GM12873 (cell line): ENCODE results near the gene PSMB8.

Experiments
- TF ChIP-seq, protein P1 (sequence below): IDR thresholded peaks from 2 replicates; pipeline ENCODE4 v1.5.1; 2012; ENCODE audit warnings: low read depth, mild to moderate bottlenecking, moderate library complexity, low read length, control low read depth; ENCODE audit not compliant: insufficient read depth; ENCODE audit errors: missing control alignments

The PSMB8 gene

DNA sequence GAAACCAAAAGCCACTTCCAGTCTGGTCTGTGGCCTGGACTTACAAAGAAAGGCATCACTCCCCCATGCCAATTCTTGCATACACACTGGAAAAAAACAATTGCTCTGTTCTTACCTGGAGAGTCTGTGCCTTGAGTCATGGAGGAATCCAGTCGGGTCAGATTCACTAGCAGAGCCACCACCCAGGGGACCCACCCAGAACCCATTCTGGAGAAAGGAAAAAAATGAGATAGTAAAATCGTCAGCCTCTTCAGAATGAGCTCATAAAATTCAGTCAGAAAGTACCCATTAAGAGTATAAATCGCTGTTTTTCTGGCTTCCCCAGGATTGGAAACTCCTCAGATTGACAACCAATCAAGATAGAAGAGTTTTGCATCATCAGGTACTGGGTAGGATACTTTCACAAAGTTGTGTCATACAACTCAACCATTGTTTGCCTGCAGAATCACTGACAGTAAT is 27.1 kb downstream of the PSMB8 start, which contains the start of gene HLA-DOB:
HLA-DOB (minus strand) TSS at position 257 of the 459 bp plus-strand sequence; CDS start at position 206, 51 bp downstream.
- TF ChIP-seq, protein P1, sequence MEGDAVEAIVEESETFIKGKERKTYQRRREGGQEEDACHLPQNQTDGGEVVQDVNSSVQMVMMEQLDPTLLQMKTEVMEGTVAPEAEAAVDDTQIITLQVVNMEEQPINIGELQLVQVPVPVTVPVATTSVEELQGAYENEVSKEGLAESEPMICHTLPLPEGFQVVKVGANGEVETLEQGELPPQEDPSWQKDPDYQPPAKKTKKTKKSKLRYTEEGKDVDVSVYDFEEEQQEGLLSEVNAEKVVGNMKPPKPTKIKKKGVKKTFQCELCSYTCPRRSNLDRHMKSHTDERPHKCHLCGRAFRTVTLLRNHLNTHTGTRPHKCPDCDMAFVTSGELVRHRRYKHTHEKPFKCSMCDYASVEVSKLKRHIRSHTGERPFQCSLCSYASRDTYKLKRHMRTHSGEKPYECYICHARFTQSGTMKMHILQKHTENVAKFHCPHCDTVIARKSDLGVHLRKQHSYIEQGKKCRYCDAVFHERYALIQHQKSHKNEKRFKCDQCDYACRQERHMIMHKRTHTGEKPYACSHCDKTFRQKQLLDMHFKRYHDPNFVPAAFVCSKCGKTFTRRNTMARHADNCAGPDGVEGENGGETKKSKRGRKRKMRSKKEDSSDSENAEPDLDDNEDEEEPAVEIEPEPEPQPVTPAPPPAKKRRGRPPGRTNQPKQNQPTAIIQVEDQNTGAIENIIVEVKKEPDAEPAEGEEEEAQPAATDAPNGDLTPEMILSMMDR, result no peak

DNA sequence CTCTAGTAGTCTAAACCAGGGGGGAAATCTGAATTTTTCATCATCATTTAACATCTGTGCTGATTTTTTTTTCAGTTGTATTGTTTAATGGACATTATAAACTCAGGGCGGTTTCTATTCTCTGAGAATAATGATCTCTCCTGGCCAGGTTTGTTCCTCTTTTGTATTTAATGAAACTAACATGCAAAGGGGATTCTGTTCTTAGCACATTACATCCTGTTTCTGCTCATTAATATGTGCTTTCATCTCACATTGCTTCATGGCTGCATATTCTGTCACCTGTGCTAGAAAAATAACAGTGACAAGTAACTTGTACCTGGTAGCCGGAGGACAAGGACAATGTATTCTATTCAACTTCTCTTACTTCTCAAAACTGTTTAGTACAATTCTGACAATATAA is 27.9 kb downstream of the PSMB8 start:
- TF ChIP-seq, protein P1, result no peak

DNA sequence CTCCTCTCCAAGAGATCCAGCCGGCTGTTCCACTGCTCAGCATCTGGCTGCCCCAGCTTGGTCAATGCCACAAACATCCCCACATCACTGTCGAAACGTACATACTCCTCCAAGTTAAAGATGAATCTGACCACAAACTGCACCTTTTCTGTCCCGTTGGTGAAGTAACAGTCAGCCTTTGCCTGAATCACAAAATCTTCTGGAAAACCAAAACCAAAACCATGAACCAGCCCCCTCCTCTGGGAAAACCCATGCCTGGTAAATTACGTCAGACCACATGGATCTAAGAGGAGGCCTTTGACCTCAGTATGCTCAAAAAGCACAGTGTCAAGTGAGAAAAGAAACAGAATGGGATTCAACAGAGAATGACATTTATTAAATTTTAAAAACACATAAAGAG is 28.7 kb downstream of the PSMB8 start:
- TF ChIP-seq, protein P1, result no peak

DNA sequence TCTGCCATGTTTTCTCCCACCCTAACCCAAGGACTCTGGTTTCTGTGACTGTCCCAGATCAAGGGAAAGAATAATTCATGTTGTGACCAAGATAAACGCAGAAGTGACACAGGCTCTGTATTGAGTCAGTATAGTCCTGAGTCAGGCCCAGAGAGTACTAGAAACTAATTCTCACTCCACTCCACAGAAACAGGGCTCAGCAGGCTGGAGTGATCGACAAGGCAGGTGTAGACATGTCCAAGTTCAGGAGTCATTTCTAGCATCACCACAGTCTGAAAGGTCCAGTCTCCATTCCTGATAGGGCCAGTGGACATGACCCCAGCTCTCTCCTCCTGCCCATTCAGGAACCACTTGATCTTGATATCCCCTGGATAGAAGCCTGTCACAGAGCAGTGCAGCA is 29.7 kb downstream of the PSMB8 start:
- TF ChIP-seq, protein P1, result no peak

DNA sequence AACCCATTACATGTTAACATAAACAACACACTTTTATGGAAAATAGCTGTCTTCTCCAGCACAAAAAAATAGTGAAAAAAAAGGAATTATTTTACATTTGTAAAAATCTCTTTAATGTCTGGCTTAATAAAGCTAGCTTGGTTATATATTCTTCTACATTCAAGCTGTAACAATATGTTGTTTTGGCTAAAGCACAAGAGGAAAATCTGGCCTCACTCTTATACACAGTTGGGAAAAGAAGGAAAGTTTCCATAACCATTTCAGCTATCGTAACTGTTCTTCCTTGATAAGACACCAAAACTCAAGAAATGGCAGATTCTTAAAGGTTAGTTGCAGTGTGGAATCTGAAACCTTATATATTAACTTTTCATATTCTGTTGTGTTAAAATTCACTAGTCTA is 34.7 kb downstream of the PSMB8 start:
- TF ChIP-seq, protein P1, result no peak

DNA sequence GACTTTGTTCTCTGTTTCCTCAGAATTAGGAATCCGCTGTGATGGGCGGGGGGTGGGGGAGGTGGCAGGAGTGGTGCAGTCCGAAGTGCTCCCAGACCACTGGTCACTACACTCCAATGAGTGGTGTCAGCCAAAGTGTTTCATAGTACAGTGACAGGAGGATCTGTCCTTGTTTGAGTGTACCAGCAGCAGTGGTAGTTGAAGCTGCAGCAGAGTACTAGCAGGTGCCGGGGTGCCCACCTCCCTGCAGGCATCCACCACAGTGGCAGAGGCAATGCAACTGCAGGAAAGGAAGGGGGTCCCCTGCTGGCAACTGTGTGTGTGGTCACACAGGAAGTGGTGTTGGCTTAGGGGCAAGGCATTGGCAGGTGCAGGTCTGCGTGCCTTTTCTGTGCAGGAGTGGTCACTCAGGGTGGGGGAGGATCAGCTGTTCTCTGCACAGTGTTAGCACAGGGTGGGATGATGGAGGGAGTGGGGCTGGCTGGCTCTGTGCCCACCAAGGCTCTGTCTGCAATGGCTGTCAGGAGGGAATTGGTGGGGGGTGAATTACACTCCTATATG is 36.7 kb downstream of the PSMB8 start:
- TF ChIP-seq, protein P1, result no peak

DNA sequence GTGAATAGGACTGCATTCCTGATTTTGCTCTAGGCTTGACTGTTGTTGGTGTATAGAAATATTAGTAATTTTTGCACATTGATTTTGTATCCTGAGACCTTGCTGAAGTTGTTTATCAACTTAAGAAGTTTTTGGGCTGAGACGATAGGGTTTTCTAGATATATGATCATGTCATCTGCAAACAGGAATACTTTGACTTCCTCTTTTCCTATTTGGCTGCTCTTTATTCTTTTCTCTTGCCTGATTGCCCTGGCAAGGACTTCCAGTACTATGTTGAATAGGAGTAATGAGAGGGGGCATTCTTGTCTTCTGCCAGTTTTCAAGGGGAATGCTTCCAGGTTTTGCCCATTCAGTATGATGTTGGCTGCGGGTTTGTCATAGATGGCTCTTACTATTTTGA is 40.4 kb downstream of the PSMB8 start:
- TF ChIP-seq, protein P1, result no peak
